MCF 10A (cell line): ENCODE data around the gene LCE4A. TPM values are rescaled to one million over a fixed set of nuclear protein-coding genes. Genes with fewer than 3 reads are reported as not detected.
"Not testable (repeated sequence)": the region's sequence is repeated elsewhere in the genome, so short reads cannot be mapped to it uniquely, and the experiment has no call there.

Source experiments
- Bru-seq: library from RNA; stranded (reverse); fragments of 400-500 nt; gene quantifications from one replicate; lab custom pipeline; 2021; lab: Mats Ljungman, UMichigan
- BruChase-seq, 2 experiments: library from RNA; stranded (reverse); fragments of 400-500 nt; gene quantifications; one replicate each; lab custom pipeline; 2021; lab: Mats Ljungman, UMichigan
- BruUV-seq: library from RNA; stranded (reverse); fragments of 400-500 nt; replicated peaks from 2 replicates; lab custom pipeline; 2021; lab: Mats Ljungman, UMichigan
- CTCF ChIA-PET: fragments of 300-600 bp; sonication (Branson Sonifier 250); formaldehyde crosslinking; extraction: SDS; loops from one replicate; lab custom pipeline; 2021; ENCODE audit warnings: antibody characterized with exemption, inconsistent platforms; lab: Yijun Ruan, JAX
- POLR2A ChIA-PET: fragments of 300-600, 350-650 bp; sonication (Branson Sonifier 250); formaldehyde crosslinking; extraction: SDS; loops from one replicate; lab custom pipeline; 2020; ENCODE audit warnings: antibody characterized with exemption, inconsistent platforms; lab: Yijun Ruan, JAX
- DNase-seq: peaks from one replicate; pipeline ENCODE4 v3.0.0-alpha.2; 2018; ENCODE audit not compliant: unreplicated experiment
- H3K27ac Mint-ChIP-seq: one replicate; pipeline ENCODE4 v1.8.0; 2022; ENCODE audit warnings: mild to moderate bottlenecking, low read depth, mixed read lengths; ENCODE audit not compliant: unreplicated experiment
- H3K27me3 Mint-ChIP-seq: one replicate; pipeline ENCODE4 v1.8.0; 2022; ENCODE audit warnings: mixed read lengths; ENCODE audit not compliant: insufficient read depth, unreplicated experiment
- H3K36me3 Mint-ChIP-seq: one replicate; pipeline ENCODE4 v1.8.0; 2022; ENCODE audit warnings: mild to moderate bottlenecking, moderate library complexity, mixed read lengths; ENCODE audit not compliant: insufficient read depth, unreplicated experiment
- H3K4me1 Mint-ChIP-seq: one replicate; pipeline ENCODE4 v1.8.0; 2022; ENCODE audit warnings: mixed read lengths; ENCODE audit not compliant: insufficient read depth, unreplicated experiment
- H3K4me3 Mint-ChIP-seq: one replicate; pipeline ENCODE4 v1.8.0; 2022; ENCODE audit warnings: mild to moderate bottlenecking, moderate library complexity, mixed read lengths; ENCODE audit not compliant: unreplicated experiment
- H3K9me3 Mint-ChIP-seq: one replicate; pipeline ENCODE4 v1.8.0; 2022; ENCODE audit warnings: mixed read lengths; ENCODE audit not compliant: unreplicated experiment
- CTCF ChIP-seq: fragments of 200-600 bp; IDR thresholded peaks from one replicate; pipeline ENCODE4 v1.8.0; 2022; ENCODE audit warnings: antibody characterized with exemption, mild to moderate bottlenecking; ENCODE audit not compliant: unreplicated experiment
- intact Hi-C: fragments of 100-400 bp; cut with micrococcal nuclease; formaldehyde crosslinking; loops from 2 replicates; pipeline ENCODE4 v1.14.1; 2022
- long read RNA-seq: library from polyadenylated mRNA; stranded (forward); transcript quantifications from one replicate; pipeline ENCODE4 v2.0.0, GENCODE V29; 2022
- total RNA-seq: library from RNA; stranded (reverse); gene quantifications from 2 replicates; pipeline ENCODE4 v1.2.3, GENCODE V29; 2022

The LCE4A gene
- total RNA-seq (not detected in 2 replicates), Bru-seq, nascent RNA (not detected), BruChase-seq, experiment 1, labeled RNA remaining after a 6-hour chase (not detected), BruChase-seq, experiment 2, labeled RNA remaining after a 2-hour chase (not detected)
- long read RNA-seq = 0 reads

GRCh38 chr1:152707860-152708259, at the start of gene LCE4A:
Gene LCE4A (plus strand): TSS chr1:152708160. CDS start chr1:152709076, 916 bp downstream.
- Mint-ChIP-seq H3K4me1 (no peaks in the 10 kb centered on the region), H3K36me3 (no peaks in the 10 kb centered on the region), H3K9me3 (no peaks in the 10 kb centered on the region), H3K27ac (no peak within 1 kb of the TSS), H3K27me3 (no peaks in the 10 kb centered on the region), H3K4me3 (no peak within 1 kb of the TSS)
- CTCF ChIA-PET = interaction anchor here (1.2 to 1.5 kb wide), 2 partner anchors 27 to 54 kb away, joined by 3 to 6 read pairs; no protein-coding TSS in a partner anchor
- TF ChIP-seq CTCF = no peak
- intact Hi-C loops = no loop called here
- no peak for DNase-seq
- POLR2A ChIA-PET = interaction anchor here (3.1 kb wide), 1 partner anchor 11 kb away, joined by 11 read pairs; a partner anchor contains a TSS
- BruUV-seq = no TSS peak

- H3K9me3 Mint-ChIP-seq = no peaks in the 10 kb centered on the region
These were observed 49.3 kb upstream of the LCE4A start for GRCh38 chr1:152658649-152659048.

GRCh38 chr1:152663098-152663497, 44.9 kb upstream of the LCE4A start, which contains the start of gene LCE2D:
Gene LCE2D (plus strand): TSS chr1:152663380. CDS start chr1:152664106, 726 bp downstream.
- no peak within 1 kb of the TSS for H3K4me3 Mint-ChIP-seq
- TF ChIP-seq CTCF = no peak
- no peak within 1 kb of the TSS for H3K27ac Mint-ChIP-seq
- intact Hi-C loops = no loop called here
- no peak for DNase-seq
- no TSS peak for BruUV-seq
- no peaks in the 10 kb centered on the region for H3K36me3 Mint-ChIP-seq
- POLR2A ChIA-PET = no interaction called here
- H3K27me3 Mint-ChIP-seq = peaks cover 17% of the 10 kb centered on the region
- no peaks in the 10 kb centered on the region for H3K4me1 Mint-ChIP-seq
- H3K9me3 Mint-ChIP-seq = no peaks in the 10 kb centered on the region
- CTCF ChIA-PET = interaction anchor here (0.6 to 7.3 kb wide), 8 partner anchors 9 to 370 kb away, joined by 3 to 58 read pairs (median 3); no protein-coding TSS in a partner anchor

More at GRCh38 chr1:152658649-152659048, 49.3 kb upstream of the LCE4A start:
- Mint-ChIP-seq H3K27ac (no peak overlapping the region), H3K4me1 (no peaks in the 10 kb centered on the region), H3K4me3 (no peak overlapping the region), H3K27me3 (no peaks in the 10 kb centered on the region), H3K36me3 (no peaks in the 10 kb centered on the region)
- DNase-seq = no peak
- POLR2A ChIA-PET = no interaction called here
- intact Hi-C loops = loop anchor here (10.0 kb wide), 2 partner anchors 164 to 376 kb away; partner anchors contain the start of gene SPRR1B
- BruUV-seq = no TSS peak
- TF ChIP-seq CTCF = no peak
- CTCF ChIA-PET = interaction anchor here (1.2 to 14.4 kb wide), 6 partner anchors 18 to 562 kb away, joined by 3 to 253 read pairs (median 72); no protein-coding TSS in a partner anchor

GRCh38 chr1:152666171-152666570, 41.8 kb upstream of the LCE4A start:
- intact Hi-C loops, DNase-seq, H3K36me3 Mint-ChIP-seq, H3K9me3 Mint-ChIP-seq, H3K4me1 Mint-ChIP-seq, H3K27ac Mint-ChIP-seq, H3K4me3 Mint-ChIP-seq, BruUV-seq: not testable (repeated sequence)
- peaks cover 17% of the 10 kb centered on the region for H3K27me3 Mint-ChIP-seq
- ChIA-PET CTCF (interaction anchor here (7.3 kb wide), 1 partner anchor 12 kb away, joined by 58 read pairs; no protein-coding TSS in a partner anchor), POLR2A (interaction anchor here (0.6 kb wide), 1 partner anchor 8 kb away, joined by 4 read pairs; no protein-coding TSS in a partner anchor)
